Upper lobe of right lung (tissue), 1 donor: ENCODE results near the gene ABCG4. TPM values are rescaled to one million over a fixed set of nuclear protein-coding genes. Genes with fewer than 3 reads are reported as not detected.

Experiments used
- ATAC-seq: fragments of 200-7000 bp; cut with Tn5 transposase; one replicate; pipeline ENCODE4 v1.9.1; 2020; ENCODE audit warnings: mild to moderate bottlenecking, moderate library complexity
- DNase-seq: peaks from one replicate; pipeline ENCODE4 v3.0.0-alpha.2; 2020
- H3K27ac ChIP-seq: fragments of 200-600 bp; one replicate; pipeline ENCODE4 v1.8.0; 2022
- H3K27me3 ChIP-seq: fragments of 200-600 bp; one replicate; pipeline ENCODE4 v1.8.0; 2022; ENCODE audit warnings: mild to moderate bottlenecking
- H3K36me3 ChIP-seq: fragments of 200-600 bp; one replicate; pipeline ENCODE4 v1.8.0; 2022
- H3K4me1 ChIP-seq: fragments of 200-600 bp; one replicate; pipeline ENCODE4 v1.8.0; 2022
- H3K4me3 ChIP-seq: fragments of 200-600 bp; one replicate; pipeline ENCODE4 v1.8.0; 2022; ENCODE audit warnings: mild to moderate bottlenecking
- H3K9me3 ChIP-seq: fragments of 200-600 bp; one replicate; pipeline ENCODE4 v1.8.0; 2022
- intact Hi-C: fragments of 100-400 bp; cut with DNase I; formaldehyde crosslinking; loops from one replicate; pipeline ENCODE4 v1.11.0; 2022
- total RNA-seq: library from RNA; stranded (reverse); fragmentation: NEBNext Ultra II Directional; extraction: Animal tissue kit (Norgen Biotek cat#: 25700); gene quantifications from one replicate; pipeline ENCODE4 v1.2.1, GENCODE V29; 2021
- TF ChIP-seq, protein P1 (sequence below): fragments of 200-600 bp; IDR thresholded peaks from one replicate; pipeline ENCODE4 v1.8.0; 2022; ENCODE audit warnings: antibody characterized with exemption
- donor health status: DM: no; HTN: yes; CAD: no; lungs with severe emphysema.

ABCG4 gene
- total RNA-seq, 1 donor from 2014 or later = 0.14 TPM

DNA sequence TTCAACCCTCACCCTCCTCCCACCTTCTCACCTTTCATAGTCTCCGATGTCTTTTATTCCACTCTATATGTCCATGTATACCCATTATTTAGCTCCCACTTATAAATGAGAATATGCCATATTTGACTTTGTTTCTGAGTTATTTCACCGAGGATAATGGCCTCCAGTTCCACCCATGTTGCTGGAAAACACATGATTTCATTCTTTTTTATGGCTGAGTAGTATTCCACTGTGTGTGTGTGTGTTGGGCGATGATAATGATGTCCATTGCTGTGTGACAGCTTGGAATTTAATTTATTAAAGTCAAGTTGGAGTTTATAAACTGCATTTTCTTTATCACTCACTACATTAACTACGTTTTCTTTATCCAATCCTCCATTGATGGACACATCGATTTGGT, 30.6 kb upstream of the ABCG4 start:
- Histone ChIP-seq H3K36me3 (peaks cover 29% of the 10 kb centered on the region), H3K27me3 (no peaks in the 10 kb centered on the region), H3K4me1 (peaks cover 12% of the 10 kb centered on the region), H3K9me3 (no peaks in the 10 kb centered on the region), H3K4me3 (no peak overlapping the region), H3K27ac (no peak overlapping the region)
- TF ChIP-seq, protein P1, sequence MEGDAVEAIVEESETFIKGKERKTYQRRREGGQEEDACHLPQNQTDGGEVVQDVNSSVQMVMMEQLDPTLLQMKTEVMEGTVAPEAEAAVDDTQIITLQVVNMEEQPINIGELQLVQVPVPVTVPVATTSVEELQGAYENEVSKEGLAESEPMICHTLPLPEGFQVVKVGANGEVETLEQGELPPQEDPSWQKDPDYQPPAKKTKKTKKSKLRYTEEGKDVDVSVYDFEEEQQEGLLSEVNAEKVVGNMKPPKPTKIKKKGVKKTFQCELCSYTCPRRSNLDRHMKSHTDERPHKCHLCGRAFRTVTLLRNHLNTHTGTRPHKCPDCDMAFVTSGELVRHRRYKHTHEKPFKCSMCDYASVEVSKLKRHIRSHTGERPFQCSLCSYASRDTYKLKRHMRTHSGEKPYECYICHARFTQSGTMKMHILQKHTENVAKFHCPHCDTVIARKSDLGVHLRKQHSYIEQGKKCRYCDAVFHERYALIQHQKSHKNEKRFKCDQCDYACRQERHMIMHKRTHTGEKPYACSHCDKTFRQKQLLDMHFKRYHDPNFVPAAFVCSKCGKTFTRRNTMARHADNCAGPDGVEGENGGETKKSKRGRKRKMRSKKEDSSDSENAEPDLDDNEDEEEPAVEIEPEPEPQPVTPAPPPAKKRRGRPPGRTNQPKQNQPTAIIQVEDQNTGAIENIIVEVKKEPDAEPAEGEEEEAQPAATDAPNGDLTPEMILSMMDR = no peak
- DNase-seq (no peak), ATAC-seq (no peak)
- intact Hi-C loops = no loop called here

DNA sequence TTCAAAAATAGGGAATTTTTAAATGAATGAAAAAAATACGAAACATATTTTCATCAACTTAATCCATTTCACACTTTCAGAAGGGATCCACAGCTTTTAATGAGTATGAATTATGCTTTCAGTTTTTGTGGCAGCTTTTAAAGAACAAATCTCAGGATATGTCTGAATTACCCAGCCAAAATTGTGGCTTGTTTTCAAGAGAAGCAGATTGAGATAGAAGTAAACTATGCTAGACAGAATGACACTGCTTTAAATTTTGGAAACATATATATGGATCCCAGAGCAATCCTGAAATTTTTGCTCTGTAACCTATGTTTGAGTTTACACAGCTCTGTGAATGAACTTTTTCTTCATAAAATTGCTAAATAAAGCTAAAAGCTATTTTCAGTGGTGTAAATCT, 29.9 kb upstream of the ABCG4 start:
- Histone ChIP-seq H3K4me3 (no peak overlapping the region), H3K27ac (no peak overlapping the region), H3K9me3 (no peaks in the 10 kb centered on the region), H3K4me1 (peaks cover 12% of the 10 kb centered on the region), H3K36me3 (peaks cover 31% of the 10 kb centered on the region), H3K27me3 (no peaks in the 10 kb centered on the region)
- TF ChIP-seq, protein P1 = no peak
- no peak for ATAC-seq
- intact Hi-C loops = no loop called here
- DNase-seq = no peak

DNA sequence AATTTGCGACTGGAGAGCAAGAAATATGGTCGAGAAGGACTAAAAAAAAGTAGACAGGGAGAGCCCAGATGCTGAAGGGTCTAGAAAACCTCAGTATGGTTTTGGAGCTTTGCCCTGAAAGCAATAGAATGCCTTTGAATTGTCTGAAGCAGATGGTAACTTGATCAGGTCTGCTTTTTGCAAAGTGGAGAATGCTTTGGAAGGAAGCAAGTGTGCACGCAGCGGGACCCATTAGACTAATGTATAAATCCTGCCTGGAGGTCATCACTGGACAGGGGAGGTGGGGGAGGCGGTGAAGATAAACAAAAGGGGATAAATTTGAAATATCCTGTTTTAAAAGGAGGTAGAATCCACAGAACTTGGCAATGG, 28.2 kb upstream of the ABCG4 start:
- intact Hi-C loops = loop anchor here (2.0 kb wide), 1 partner anchor 14 kb away; the partner anchor contains the start of gene C2CD2L
- Histone ChIP-seq H3K4me1 (peaks cover 12% of the 10 kb centered on the region), H3K4me3 (peak overlapping the region; percentile 71), H3K9me3 (no peaks in the 10 kb centered on the region), H3K27ac (peak overlapping the region; percentile 85), H3K36me3 (peaks cover 29% of the 10 kb centered on the region), H3K27me3 (no peaks in the 10 kb centered on the region)
- no peak for DNase-seq
- TF ChIP-seq, protein P1 = no peak
- no peak for ATAC-seq

DNA sequence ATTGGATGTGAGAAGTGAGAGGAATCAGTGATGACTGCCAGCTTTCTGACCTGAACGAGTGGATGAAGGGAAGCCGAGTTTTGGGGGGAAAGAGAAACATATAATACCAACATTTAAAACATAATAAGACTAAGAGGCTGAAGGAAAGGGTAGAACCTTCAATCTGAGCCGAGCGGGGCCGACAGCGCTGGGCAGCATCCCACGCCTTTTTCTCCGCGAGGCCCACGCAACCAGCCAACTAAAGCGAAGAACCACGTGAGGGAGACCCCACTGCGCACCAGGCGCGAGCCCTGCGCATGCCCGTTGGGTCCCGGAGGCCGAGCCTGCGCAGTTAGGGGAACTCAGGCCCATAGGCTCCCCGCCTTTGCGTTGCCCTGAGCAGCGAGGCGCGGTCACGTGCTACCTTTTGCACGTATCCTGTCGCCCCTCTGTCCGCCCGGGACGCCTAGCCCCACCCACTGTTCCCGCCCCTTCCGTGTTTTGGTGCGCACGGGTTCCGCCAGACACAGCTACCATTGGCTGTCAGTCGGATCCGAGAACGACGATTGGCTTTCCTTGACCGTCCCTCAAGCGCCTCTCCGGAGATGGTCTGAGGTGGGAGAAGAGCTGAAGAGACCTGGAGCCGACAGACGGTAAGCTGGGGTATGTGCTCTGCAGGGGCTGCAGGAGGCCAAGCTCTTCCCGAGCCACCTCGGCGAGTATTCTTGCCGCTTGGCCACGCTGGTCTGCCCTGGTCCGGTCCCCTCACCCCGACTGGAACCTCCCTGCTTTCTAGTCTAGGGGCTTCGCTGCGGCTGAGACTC, 27.6 kb upstream of the ABCG4 start, which contains the start of gene HINFP:
TSS of gene HINFP (plus strand) at position 573 of the 803 bp plus-strand sequence. CDS start 5,365 bp downstream, outside the sequence.
- Histone ChIP-seq H3K4me1 (peaks cover 12% of the 10 kb centered on the region), H3K4me3 (peak within 1 kb of the TSS; percentile 71), H3K27me3 (no peaks in the 10 kb centered on the region), H3K27ac (peak within 1 kb of the TSS; percentile 85), H3K36me3 (peaks cover 23% of the 10 kb centered on the region), H3K9me3 (no peaks in the 10 kb centered on the region)
- TF ChIP-seq, protein P1 = no peak
- intact Hi-C loops = loop anchor here (2.0 kb wide), 1 partner anchor 14 kb away; the partner anchor contains the start of gene C2CD2L
- DNase-seq = peak; percentile 100
- ATAC-seq = peak; percentile 99

DNA sequence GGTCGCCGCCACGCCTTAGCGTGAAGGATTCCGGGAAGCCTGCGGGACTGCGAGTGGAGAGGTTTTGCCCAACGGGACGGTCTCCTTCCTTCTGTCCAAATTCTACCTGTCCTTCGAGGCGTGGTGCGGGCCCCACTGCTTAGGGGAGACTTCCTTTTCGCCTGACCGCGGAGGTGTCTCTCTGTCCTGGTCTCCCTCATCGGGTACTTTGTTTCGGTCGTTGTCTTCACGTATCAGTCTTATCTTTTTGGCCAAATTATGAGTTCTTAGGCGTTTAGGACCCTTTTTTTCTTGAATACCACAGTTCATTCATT, 27.1 kb upstream of the ABCG4 start:
- TF ChIP-seq, protein P1 = no peak
- peak overlapping the region; percentile 71 for H3K4me3 ChIP-seq
- no peaks in the 10 kb centered on the region for H3K27me3 ChIP-seq
- H3K27ac ChIP-seq = peak overlapping the region; percentile 70
- intact Hi-C loops = loop anchor here (2.0 kb wide), 1 partner anchor 15 kb away; the partner anchor contains the start of gene C2CD2L
- DNase-seq = no peak
- peaks cover 14% of the 10 kb centered on the region for H3K4me1 ChIP-seq
- no peak for ATAC-seq
- H3K36me3 ChIP-seq = peaks cover 18% of the 10 kb centered on the region
- no peaks in the 10 kb centered on the region for H3K9me3 ChIP-seq
